Smooth muscle cell (in vitro differentiated cells): Measurements from ENCODE around the gene ANKS3. TPM values are rescaled to one million over a fixed set of nuclear protein-coding genes. Genes with fewer than 3 reads are reported as not detected.

Experiments used
- DNase-seq: peaks from one replicate; lab custom pipeline; 2025; ENCODE audit not compliant: unreplicated experiment; lab: John Stamatoyannopoulos, UW
- H2AFZ ChIP-seq: fragments of 200-600 bp; sonication (generic); 2 replicates; pipeline ENCODE4 v1.6.0; 2016; ENCODE audit warnings: antibody characterized with exemption, low read depth, mild to moderate bottlenecking
- H3F3A ChIP-seq: fragments of 200-600 bp; sonication (generic); 2 replicates; pipeline ENCODE4 v1.6.0; 2017; ENCODE audit warnings: antibody characterized with exemption, low read depth
- H3K27ac ChIP-seq: fragments of 200-600 bp; sonication (generic); 2 replicates; pipeline ENCODE4 v1.5.1; 2016; ENCODE audit warnings: low read depth, mild to moderate bottlenecking
- H3K27me3 ChIP-seq: fragments of 200-600 bp; sonication (generic); 2 replicates; pipeline ENCODE4 v1.6.1; 2016; ENCODE audit warnings: low read depth, mild to moderate bottlenecking
- H3K36me3 ChIP-seq: fragments of 200-600 bp; sonication (generic); 2 replicates; pipeline ENCODE4 v1.5.1; 2016; ENCODE audit warnings: low read depth
- H3K4me1 ChIP-seq: fragments of 200-600 bp; sonication (generic); 2 replicates; pipeline ENCODE4 v1.5.1; 2016; ENCODE audit warnings: low read depth
- H3K4me2 ChIP-seq: fragments of 200-600 bp; sonication (generic); 2 replicates; pipeline ENCODE4 v1.6.0; 2016; ENCODE audit warnings: mild to moderate bottlenecking
- H3K4me3 ChIP-seq: fragments of 200-600 bp; sonication (generic); 2 replicates; pipeline ENCODE4 v1.5.1; 2016; ENCODE audit warnings: mild to moderate bottlenecking
- H3K79me2 ChIP-seq: fragments of 200-600 bp; sonication (generic); 2 replicates; pipeline ENCODE4 v1.6.0; 2016; ENCODE audit warnings: low read depth, mild to moderate bottlenecking
- H3K9ac ChIP-seq: fragments of 200-600 bp; sonication (generic); 2 replicates; pipeline ENCODE4 v1.6.0; 2016; ENCODE audit warnings: low read depth
- H3K9me3 ChIP-seq: fragments of 200-600 bp; sonication (generic); replicated peaks from 2 replicates; pipeline ENCODE4 v1.5.1; 2016; ENCODE audit warnings: low read depth
- H4K20me1 ChIP-seq: fragments of 200-600 bp; sonication (generic); 2 replicates; pipeline ENCODE4 v1.6.0; 2016; ENCODE audit warnings: low read depth
- WGBS: methylation state at CpG from one replicate; pipeline ENCODE4 v1.1.7; 2016; ENCODE audit warnings: low lambda C conversion rate; 5-methylcytosine and 5-hydroxymethylcytosine counted together
- polyA plus RNA-seq: library from polyadenylated mRNA; unstranded; fragments of >200 nt; fragmentation: Nextera tagmentation; extraction: Ambion mirVana; gene quantifications from 2 replicates; pipeline ENCODE4 v1.2.1, GENCODE V29; 2016
- total RNA-seq: library from RNA; depleted of rRNA; stranded (reverse); fragments of >200 nt; gene quantifications from 2 replicates; pipeline ENCODE4 v1.2.3, GENCODE V29; 2014
- TF ChIP-seq, protein P1 (sequence below): fragments of 200-600 bp; sonication (generic); IDR thresholded peaks from 2 replicates; pipeline ENCODE4 v1.5.1; 2017; ENCODE audit warnings: borderline replicate concordance, mild to moderate bottlenecking, antibody characterized with exemption; ENCODE audit not compliant: insufficient read depth, poor library complexity, severe bottlenecking

The ANKS3 gene
- total and polyA plus RNA-seq, 2 experiments from 2014 or later, result 15.3 to 15.6 TPM

DNA sequence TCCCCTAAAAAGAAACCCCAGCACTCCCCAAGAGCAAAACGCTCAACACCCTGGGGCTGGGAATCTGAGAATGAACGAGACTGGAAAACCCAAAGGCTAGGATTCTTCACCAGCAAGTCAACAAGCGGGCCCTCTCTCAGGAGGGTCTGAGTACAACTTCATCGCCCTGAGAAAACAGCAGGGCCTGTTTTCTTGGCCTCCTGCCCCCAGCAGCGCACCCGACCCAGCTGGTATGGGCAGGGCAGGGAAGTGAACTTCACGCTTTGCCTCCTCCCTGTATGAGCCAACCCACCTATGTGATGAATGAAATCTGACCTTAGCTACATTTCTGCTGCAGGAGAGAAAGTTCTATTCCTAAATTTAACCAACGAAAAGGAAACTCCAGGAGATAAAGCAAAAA lies 29.6 kb downstream of the ANKS3 start:
- peaks cover 7% of the 10 kb centered on the region for H4K20me1 ChIP-seq
- H3K27me3 ChIP-seq, result no peaks in the 10 kb centered on the region
- TF ChIP-seq, protein P1, sequence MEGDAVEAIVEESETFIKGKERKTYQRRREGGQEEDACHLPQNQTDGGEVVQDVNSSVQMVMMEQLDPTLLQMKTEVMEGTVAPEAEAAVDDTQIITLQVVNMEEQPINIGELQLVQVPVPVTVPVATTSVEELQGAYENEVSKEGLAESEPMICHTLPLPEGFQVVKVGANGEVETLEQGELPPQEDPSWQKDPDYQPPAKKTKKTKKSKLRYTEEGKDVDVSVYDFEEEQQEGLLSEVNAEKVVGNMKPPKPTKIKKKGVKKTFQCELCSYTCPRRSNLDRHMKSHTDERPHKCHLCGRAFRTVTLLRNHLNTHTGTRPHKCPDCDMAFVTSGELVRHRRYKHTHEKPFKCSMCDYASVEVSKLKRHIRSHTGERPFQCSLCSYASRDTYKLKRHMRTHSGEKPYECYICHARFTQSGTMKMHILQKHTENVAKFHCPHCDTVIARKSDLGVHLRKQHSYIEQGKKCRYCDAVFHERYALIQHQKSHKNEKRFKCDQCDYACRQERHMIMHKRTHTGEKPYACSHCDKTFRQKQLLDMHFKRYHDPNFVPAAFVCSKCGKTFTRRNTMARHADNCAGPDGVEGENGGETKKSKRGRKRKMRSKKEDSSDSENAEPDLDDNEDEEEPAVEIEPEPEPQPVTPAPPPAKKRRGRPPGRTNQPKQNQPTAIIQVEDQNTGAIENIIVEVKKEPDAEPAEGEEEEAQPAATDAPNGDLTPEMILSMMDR, result no peak
- H2AFZ ChIP-seq, result no peak overlapping the region
- no peaks in the 10 kb centered on the region for H3K79me2 ChIP-seq
- no peaks in the 10 kb centered on the region for H3F3A ChIP-seq
- 96% methylated on average over 8 of the region's 8 CpGs for WGBS
- no peak overlapping the region for H3K4me2 ChIP-seq
- no peaks in the 10 kb centered on the region for H3K4me1 ChIP-seq
- no peak overlapping the region for H3K4me3 ChIP-seq
- H3K36me3 ChIP-seq, result no peaks in the 10 kb centered on the region
- H3K27ac ChIP-seq, result no peak overlapping the region
- no peak overlapping the region for H3K9ac ChIP-seq
- no peaks in the 10 kb centered on the region for H3K9me3 ChIP-seq
- no peak for DNase-seq

DNA sequence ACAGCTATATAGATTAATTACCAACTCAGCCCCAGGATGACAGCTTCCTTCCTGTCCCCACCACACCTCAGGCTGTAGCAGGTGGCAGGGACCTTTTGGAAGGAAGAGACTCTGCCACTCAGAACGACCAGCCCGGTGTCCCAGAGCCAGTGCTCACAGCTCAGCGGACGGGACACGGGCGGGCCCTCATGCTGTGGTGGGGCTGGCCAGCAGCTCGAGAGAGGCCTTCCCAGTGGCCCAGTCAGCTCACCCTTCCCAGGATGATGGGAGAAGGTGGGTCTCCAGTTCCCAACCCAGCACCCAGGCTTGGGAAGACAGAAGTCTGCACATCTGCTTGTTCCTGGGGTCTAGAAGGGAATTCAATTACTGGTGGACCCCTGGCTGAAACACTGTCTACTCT lies 30.2 kb downstream of the ANKS3 start:
- Histone ChIP-seq H3K4me1 (no peaks in the 10 kb centered on the region), H2AFZ (no peak overlapping the region), H3K4me2 (no peak overlapping the region), H4K20me1 (peaks cover 7% of the 10 kb centered on the region), H3K27ac (no peak overlapping the region), H3K27me3 (no peaks in the 10 kb centered on the region), H3K79me2 (no peaks in the 10 kb centered on the region), H3K9ac (no peak overlapping the region), H3K36me3 (no peaks in the 10 kb centered on the region), H3K4me3 (no peak overlapping the region), H3K9me3 (no peaks in the 10 kb centered on the region), H3F3A (no peaks in the 10 kb centered on the region)
- TF ChIP-seq, protein P1, result no peak
- WGBS, result over 99% methylated on average over 7 of the region's 7 CpGs
- no peak for DNase-seq

- TF ChIP-seq, protein P1, result no peak
- Histone ChIP-seq H3K4me2 (no peak overlapping the region), H3K27me3 (no peaks in the 10 kb centered on the region), H3K79me2 (no peaks in the 10 kb centered on the region), H3K27ac (no peak overlapping the region), H2AFZ (no peak overlapping the region), H3F3A (no peaks in the 10 kb centered on the region), H3K4me3 (no peak overlapping the region), H3K4me1 (no peaks in the 10 kb centered on the region), H3K9ac (no peak overlapping the region), H3K9me3 (no peaks in the 10 kb centered on the region), H4K20me1 (peaks cover 7% of the 10 kb centered on the region), H3K36me3 (no peaks in the 10 kb centered on the region)
- DNase-seq, result no peak
- WGBS, result 95% methylated on average over 7 of the region's 7 CpGs
These were observed 31.6 kb downstream of the ANKS3 start for GRCh38 chr16:4702466-4702808.

GRCh38 chr16:4701791-4702465 lies 32.1 kb downstream of the ANKS3 start:
- TF ChIP-seq, protein P1, result no peak
- H3K4me2 ChIP-seq, result no peak overlapping the region
- H3K36me3 ChIP-seq, result no peaks in the 10 kb centered on the region
- no peaks in the 10 kb centered on the region for H3K79me2 ChIP-seq
- no peak for DNase-seq
- H4K20me1 ChIP-seq, result peaks cover 7% of the 10 kb centered on the region
- no peak overlapping the region for H3K9ac ChIP-seq
- H3K27me3 ChIP-seq, result no peaks in the 10 kb centered on the region
- no peaks in the 10 kb centered on the region for H3K9me3 ChIP-seq
- H3F3A ChIP-seq, result no peaks in the 10 kb centered on the region
- H3K4me3 ChIP-seq, result no peak overlapping the region
- H3K4me1 ChIP-seq, result no peaks in the 10 kb centered on the region
- H2AFZ ChIP-seq, result no peak overlapping the region
- no peak overlapping the region for H3K27ac ChIP-seq
- WGBS, result 97% methylated on average over 17 of the region's 17 CpGs
